A673 (cell line): ENCODE measurements around the gene BICC1. TPM values are rescaled to one million over a fixed set of nuclear protein-coding genes. Genes with fewer than 3 reads are reported as not detected.

ENCODE experiments used
- BruUV-seq: library from RNA; stranded (reverse); fragments of 400-500 nt; replicated peaks from 2 replicates; lab custom pipeline; 2021; lab: Mats Ljungman, UMichigan
- CTCF ChIA-PET: fragments of 300-600 bp; sonication (Branson Sonifier 250); formaldehyde crosslinking; loops from one replicate; lab custom pipeline; 2022; ENCODE audit warnings: antibody characterized with exemption; lab: Charles Lee
- POLR2A ChIA-PET: fragments of 300-600 bp; sonication (Branson Sonifier 250); formaldehyde crosslinking; loops from one replicate; lab custom pipeline; 2022; ENCODE audit warnings: antibody characterized with exemption; ENCODE audit not compliant: low non-redundant PET; lab: Charles Lee
- DNase-seq: peaks from one replicate; pipeline ENCODE4 v3.0.0-alpha.2; 2015; ENCODE audit warnings: low spot score
- H3K27ac ChIP-seq: fragments of 200-600 bp; sonication (generic); 2 replicates; pipeline ENCODE4 v1.5.1; 2016; ENCODE audit warnings: mixed run types, low read depth, mild to moderate bottlenecking, mixed read lengths, antibody characterized with exemption, low read length; ENCODE audit not compliant: poor library complexity, severe bottlenecking
- H3K27me3 ChIP-seq: fragments of 200-600 bp; sonication (generic); replicated peaks from 2 replicates; pipeline ENCODE4 v1.6.1; 2017; ENCODE audit warnings: mixed run types, low read depth, mild to moderate bottlenecking, mixed read lengths, antibody characterized with exemption, low read length; ENCODE audit not compliant: insufficient read depth, poor library complexity
- H3K36me3 ChIP-seq: fragments of 200-600 bp; sonication (generic); 2 replicates; pipeline ENCODE4 v1.6.1; 2016; ENCODE audit warnings: mixed run types, mild to moderate bottlenecking, mixed read lengths, antibody characterized with exemption, low read length; ENCODE audit not compliant: insufficient read depth, poor library complexity, severe bottlenecking
- H3K4me1 ChIP-seq: fragments of 200-600 bp; sonication (generic); 2 replicates; pipeline ENCODE4 v1.6.1; 2017; ENCODE audit warnings: mixed run types, mild to moderate bottlenecking, mixed read lengths, antibody characterized with exemption, low read length; ENCODE audit not compliant: insufficient read depth, poor library complexity, severe bottlenecking
- H3K4me3 ChIP-seq: fragments of 200-600 bp; sonication (generic); 2 replicates; pipeline ENCODE4 v1.5.1; 2016; ENCODE audit warnings: low read depth, mixed run types, mild to moderate bottlenecking, mixed read lengths, low read length; ENCODE audit not compliant: poor library complexity, severe bottlenecking
- H3K9me3 ChIP-seq: fragments of 200-600 bp; sonication (generic); 2 replicates; pipeline ENCODE4 v1.6.1; 2016; ENCODE audit warnings: mixed run types, low read depth, mild to moderate bottlenecking, mixed read lengths, antibody characterized with exemption, low read length; ENCODE audit not compliant: poor library complexity, severe bottlenecking
- EZH2 ChIP-seq: fragments of 200-600 bp; sonication (generic); IDR thresholded peaks from 2 replicates; pipeline ENCODE4 v1.6.1; 2017; ENCODE audit warnings: borderline replicate concordance, low read depth, mild to moderate bottlenecking, mixed read lengths, antibody characterized with exemption, low read length; ENCODE audit not compliant: poor library complexity, severe bottlenecking
- intact Hi-C: fragments of 100-400 bp; cut with micrococcal nuclease; formaldehyde crosslinking; loops from one replicate; pipeline ENCODE4 v1.10.0; 2022; ENCODE audit not compliant: unreplicated experiment
- total RNA-seq: library from RNA; stranded (reverse); gene quantifications from 2 replicates; pipeline ENCODE4 v1.2.3, GENCODE V29; 2021
- TF ChIP-seq, protein P1 (sequence below): fragments of 300-800, 200-600 bp; sonication (generic); conservative IDR thresholded peaks from 2 replicates; pipeline ENCODE4 v1.5.1; 2017; ENCODE audit warnings: low read depth, mild to moderate bottlenecking, antibody characterized with exemption, low read length, moderate library complexity, mixed read lengths

BICC1 gene
- total RNA-seq, 1 experiment from 2014 or later: 1.6 TPM

DNA sequence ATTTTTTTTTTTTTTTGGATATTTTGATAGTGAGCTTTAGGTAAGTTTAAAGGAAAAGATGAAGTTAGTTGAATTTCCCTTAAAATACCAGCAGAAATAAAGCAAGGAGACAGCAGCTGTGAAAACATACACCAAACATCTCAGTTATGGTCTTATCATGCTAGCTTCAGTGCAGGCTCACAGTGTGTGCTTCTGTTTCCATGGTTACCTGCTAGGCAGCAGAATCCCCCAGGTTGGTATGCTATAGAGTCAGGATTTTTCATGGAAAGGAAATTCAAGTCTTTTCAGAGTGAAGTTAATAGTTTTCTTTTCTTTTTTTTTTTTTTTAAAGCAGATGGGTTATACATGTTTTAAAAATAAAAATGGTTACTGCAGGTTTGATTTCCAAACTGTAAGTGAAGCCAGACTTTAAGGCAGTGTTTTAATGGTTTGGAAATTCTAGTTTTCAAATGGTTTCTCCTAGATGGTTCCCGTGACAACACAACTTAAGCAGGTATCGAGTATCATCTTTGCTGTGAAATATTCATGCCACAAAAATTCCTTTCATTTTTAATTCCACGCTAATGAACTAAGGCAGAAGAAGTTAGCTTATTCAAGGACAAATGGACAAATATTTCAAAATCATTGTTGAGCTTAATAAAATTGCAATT lies 230.9 kb downstream of the BICC1 start:
- POLR2A ChIA-PET: no interaction called here
- no peak for DNase-seq
- intact Hi-C loops: no loop called here

DNA sequence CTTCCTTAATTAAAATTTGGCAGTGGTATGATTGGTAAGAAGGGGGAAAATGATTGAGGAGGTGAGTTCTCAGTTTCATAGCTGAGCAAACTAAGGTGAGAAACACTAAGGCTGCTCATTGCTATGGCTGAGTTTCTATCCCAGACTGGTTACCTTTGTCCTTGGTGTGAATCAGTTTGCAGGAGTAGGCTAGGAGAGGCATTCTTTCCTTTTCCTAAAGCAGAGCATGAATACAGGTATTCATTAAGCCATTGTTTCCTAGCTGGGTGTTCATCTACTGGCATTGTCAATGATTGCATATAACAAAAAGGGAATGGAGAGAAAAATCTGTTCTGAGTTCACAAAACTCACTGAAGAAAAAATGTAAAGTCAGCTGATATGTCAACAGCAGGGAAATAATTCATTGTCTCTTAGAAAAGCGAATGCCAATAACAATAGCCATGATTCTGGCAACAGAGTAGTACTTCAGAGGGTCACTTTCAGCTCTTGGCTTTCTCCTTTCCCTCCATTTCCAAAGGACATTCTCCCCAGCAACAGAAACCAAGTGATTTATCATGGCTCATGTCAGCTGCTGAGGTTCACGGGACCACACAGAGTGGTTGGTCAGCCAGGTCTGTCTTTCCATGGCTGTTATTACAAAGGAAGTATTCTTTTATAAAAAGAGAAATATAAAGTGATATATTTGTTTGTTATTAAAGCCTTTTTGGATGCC lies 234.0 kb downstream of the BICC1 start:
- no peaks in the 10 kb centered on the region for H3K27me3 ChIP-seq
- H3K27ac ChIP-seq: no peak overlapping the region
- POLR2A ChIA-PET: no interaction called here
- H3K4me1 ChIP-seq: no peaks in the 10 kb centered on the region
- no peak overlapping the region for H3K4me3 ChIP-seq
- CTCF ChIA-PET: no interaction called here
- H3K36me3 ChIP-seq: no peaks in the 10 kb centered on the region
- H3K9me3 ChIP-seq: no peaks in the 10 kb centered on the region
- no peak for DNase-seq
- BruUV-seq: no TSS peak
- intact Hi-C loops: no loop called here
- TF ChIP-seq, protein P1, sequence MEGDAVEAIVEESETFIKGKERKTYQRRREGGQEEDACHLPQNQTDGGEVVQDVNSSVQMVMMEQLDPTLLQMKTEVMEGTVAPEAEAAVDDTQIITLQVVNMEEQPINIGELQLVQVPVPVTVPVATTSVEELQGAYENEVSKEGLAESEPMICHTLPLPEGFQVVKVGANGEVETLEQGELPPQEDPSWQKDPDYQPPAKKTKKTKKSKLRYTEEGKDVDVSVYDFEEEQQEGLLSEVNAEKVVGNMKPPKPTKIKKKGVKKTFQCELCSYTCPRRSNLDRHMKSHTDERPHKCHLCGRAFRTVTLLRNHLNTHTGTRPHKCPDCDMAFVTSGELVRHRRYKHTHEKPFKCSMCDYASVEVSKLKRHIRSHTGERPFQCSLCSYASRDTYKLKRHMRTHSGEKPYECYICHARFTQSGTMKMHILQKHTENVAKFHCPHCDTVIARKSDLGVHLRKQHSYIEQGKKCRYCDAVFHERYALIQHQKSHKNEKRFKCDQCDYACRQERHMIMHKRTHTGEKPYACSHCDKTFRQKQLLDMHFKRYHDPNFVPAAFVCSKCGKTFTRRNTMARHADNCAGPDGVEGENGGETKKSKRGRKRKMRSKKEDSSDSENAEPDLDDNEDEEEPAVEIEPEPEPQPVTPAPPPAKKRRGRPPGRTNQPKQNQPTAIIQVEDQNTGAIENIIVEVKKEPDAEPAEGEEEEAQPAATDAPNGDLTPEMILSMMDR: no peak
- no peak for TF ChIP-seq EZH2

More for the DNA sequence above, 230.9 kb downstream of the BICC1 start:
- Histone ChIP-seq H3K27ac (no peak overlapping the region), H3K36me3 (no peaks in the 10 kb centered on the region), H3K4me3 (no peak overlapping the region), H3K4me1 (no peaks in the 10 kb centered on the region), H3K9me3 (no peaks in the 10 kb centered on the region), H3K27me3 (no peaks in the 10 kb centered on the region)
- BruUV-seq: no TSS peak
- CTCF ChIA-PET: interaction anchor here (0.6 kb wide), 1 partner anchor 209 kb away, joined by 3 read pairs; no protein-coding TSS in a partner anchor
- TF ChIP-seq EZH2: no peak
- TF ChIP-seq, protein P1: no peak

DNA sequence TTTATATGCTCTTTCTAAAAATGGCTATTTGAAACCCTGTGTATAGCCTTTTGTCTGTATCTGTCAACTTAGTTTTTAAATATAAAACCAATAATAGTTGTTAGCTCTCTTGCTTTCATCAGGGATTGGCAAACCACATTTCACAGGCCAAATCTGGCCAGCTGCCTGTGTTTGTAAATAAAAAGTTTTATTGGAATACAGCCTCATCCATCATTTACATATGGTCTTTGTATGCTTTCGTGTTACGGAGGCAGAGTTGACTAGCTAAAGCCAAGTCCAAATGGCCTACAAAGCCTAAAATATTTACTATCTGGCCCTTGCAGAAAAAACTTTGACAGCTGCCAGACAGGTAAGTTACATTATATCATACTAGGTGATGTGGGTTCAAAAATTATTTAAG lies 235.0 kb downstream of the BICC1 start:
- POLR2A ChIA-PET: no interaction called here
- BruUV-seq: no TSS peak
- Histone ChIP-seq H3K4me1 (no peaks in the 10 kb centered on the region), H3K36me3 (no peaks in the 10 kb centered on the region), H3K27me3 (no peaks in the 10 kb centered on the region), H3K27ac (no peak overlapping the region), H3K9me3 (no peaks in the 10 kb centered on the region), H3K4me3 (no peak overlapping the region)
- CTCF ChIA-PET: no interaction called here
- no peak for DNase-seq
- no peak for TF ChIP-seq EZH2
- TF ChIP-seq, protein P1: no peak
- intact Hi-C loops: no loop called here
